GM20431 (cell line): Measurements from ENCODE around the gene ATP7B.

ENCODE experiments used
- in situ Hi-C: fragments of 300-500 bp; cut with MseI, MboI; formaldehyde crosslinking; loops from one replicate; pipeline ENCODE4 v1.15.0; 2020; ENCODE audit warnings: low sequenced_read_pairs; ENCODE audit not compliant: unreplicated experiment

The ATP7B gene

GRCh38 chr13:51906581-51906980 is 104.7 kb downstream of the ATP7B start:
- in situ Hi-C loops = no loop called here

GRCh38 chr13:51905787-51906186 is 105.5 kb downstream of the ATP7B start:
- in situ Hi-C loops = no loop called here

- in situ Hi-C loops = no loop called here
These were observed 108.5 kb downstream of the ATP7B start for GRCh38 chr13:51902776-51903175.

GRCh38 chr13:51900471-51900870 is 110.8 kb downstream of the ATP7B start:
- in situ Hi-C loops = no loop called here

- in situ Hi-C loops = no loop called here
These were observed 115.1 kb downstream of the ATP7B start for GRCh38 chr13:51895906-51896888.

- in situ Hi-C loops = no loop called here
These were observed 117.0 kb downstream of the ATP7B start for GRCh38 chr13:51894239-51894638.

- in situ Hi-C loops = no loop called here
These were observed 118.6 kb downstream of the ATP7B start for GRCh38 chr13:51892657-51893056.

GRCh38 chr13:51887468-51887867 is 123.8 kb downstream of the ATP7B start:
- in situ Hi-C loops = no loop called here

GRCh38 chr13:51885651-51886050 is 125.6 kb downstream of the ATP7B start:
- in situ Hi-C loops = no loop called here

- in situ Hi-C loops = no loop called here
These were observed 128.0 kb downstream of the ATP7B start for GRCh38 chr13:51883226-51883600.
